HG03457 (cell line): ENCODE data around the gene KRTAP10-11.

Source experiments
- ATAC-seq: cut with Tn5 transposase; IDR thresholded peaks from one replicate; pipeline ENCODE4 v1.9.1; 2021; ENCODE audit warnings: moderate number of reproducible peaks; ENCODE audit not compliant: unreplicated experiment

Gene KRTAP10-11

DNA sequence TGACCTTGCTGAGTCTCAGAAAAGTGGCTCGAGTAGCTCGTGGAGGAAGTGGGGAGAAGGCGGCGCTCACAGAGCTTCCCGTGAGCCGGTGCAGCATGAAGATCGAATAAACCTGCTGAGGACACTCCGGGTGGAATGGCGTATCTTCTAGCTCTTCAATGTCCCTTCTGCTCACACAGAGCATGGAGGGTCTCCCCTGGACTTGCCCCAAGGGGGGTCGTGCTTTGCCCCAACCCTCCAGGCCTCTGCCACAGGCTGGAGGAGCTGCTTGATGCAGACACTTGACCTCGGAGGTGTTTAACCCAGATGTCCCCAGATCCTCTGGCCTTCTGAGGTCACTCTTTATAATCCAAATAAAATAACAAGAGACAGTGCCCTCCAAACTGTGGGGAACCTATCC, 48.6 kb downstream of the KRTAP10-11 start:
- ATAC-seq, result no peak

DNA sequence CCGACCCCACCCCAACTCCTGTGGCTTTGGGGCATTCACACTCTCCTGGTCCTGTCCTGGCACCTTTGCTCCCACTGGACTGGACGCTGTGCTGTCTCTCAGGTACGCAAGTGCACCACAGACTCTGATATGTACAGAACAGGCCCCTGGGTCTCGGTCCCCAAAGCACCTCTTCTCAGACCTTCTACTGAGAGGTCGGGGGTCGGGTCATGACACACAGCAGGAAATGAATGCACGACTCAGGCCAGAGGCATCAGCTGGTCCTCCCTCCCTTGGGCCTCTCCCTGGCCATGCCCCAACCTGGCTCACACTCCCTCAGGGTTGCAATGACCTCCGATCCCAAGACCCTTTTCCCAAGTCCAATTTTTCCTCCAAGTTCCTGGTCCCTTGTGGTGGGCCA, 49.0 kb downstream of the KRTAP10-11 start:
- ATAC-seq, result no peak

DNA sequence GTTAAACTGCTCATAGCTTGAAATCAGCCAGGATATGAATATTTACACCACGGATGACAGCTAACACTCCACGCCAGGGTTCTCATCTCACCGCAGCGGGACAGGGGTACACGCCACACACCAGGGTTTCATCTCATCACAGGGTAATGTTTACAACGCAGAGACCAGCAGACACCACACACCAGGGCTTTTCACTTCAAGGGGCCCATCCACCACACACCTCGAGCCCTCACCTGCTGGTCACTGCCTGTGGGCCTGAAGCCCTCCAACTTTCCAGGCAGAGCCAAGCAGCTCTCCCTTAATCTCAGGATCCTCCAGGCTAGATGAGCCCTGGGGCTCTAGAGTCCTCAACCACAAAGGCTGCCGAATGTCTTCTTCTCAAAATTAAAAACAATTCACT, 49.4 kb downstream of the KRTAP10-11 start:
- ATAC-seq, result no peak

DNA sequence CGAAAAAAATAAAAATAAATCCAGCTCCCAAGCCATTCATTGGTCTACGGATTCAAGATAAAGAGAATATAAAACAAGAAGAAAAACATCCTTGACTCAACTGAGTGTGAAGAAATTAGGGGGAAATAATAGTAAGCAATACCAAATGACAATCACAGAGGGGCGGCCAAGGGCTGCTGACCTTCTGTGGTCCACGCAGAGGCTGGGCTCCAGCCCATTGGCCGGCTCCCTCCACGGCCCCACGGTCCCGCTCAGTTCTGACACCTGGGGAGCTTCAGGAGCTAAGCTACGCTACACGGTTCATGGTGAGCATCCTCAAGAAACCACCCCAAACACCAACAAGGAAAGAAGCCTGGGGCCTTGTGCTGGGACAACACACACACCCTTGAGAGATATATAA, 50.4 kb downstream of the KRTAP10-11 start:
- no peak for ATAC-seq
